HG03039 (cell line): Measurements from ENCODE around the gene EMC8.

Experiments used
- ATAC-seq: cut with Tn5 transposase; IDR thresholded peaks from one replicate; pipeline ENCODE4 v1.9.1; 2021; ENCODE audit warnings: mild to moderate bottlenecking, moderate library complexity; ENCODE audit not compliant: unreplicated experiment

EMC8 gene

DNA sequence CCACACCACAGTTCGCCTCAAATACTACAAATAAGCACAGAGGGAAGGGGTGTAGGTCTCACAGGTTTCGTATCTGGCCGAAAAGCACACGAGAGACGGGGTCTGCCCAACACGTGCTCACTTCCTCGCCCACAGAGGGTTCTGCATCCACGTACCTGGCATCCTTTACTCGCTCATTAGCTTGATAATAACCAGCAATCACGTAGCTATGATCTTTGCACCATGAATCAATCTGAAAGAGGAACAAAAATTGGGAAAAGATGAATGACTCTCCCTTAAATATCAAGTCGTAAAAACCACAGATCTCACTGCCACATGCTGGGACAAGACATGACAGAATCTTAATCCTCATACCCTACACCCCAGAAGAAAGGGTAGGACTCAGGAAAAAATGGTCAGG lies 10.5 kb downstream of the EMC8 start:
- no peak for ATAC-seq

DNA sequence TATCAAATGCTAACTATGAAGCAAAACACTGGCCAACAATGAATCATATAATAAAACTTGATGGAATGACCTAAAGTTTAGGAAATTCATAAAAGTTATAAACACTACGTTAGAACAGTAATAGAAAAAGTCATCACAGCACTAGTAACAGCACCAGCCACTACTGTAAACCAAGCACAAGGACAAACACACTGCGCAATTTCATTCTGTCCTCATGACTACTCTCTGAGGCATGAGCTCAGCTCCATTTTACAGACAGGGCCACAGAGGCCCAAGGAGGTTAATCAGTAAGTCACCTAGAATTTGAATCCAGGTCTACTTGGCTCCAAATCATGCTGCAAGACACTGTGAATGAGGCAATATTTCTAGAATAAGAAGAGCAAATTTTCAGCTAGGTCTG lies 13.4 kb downstream of the EMC8 start:
- no peak for ATAC-seq

DNA sequence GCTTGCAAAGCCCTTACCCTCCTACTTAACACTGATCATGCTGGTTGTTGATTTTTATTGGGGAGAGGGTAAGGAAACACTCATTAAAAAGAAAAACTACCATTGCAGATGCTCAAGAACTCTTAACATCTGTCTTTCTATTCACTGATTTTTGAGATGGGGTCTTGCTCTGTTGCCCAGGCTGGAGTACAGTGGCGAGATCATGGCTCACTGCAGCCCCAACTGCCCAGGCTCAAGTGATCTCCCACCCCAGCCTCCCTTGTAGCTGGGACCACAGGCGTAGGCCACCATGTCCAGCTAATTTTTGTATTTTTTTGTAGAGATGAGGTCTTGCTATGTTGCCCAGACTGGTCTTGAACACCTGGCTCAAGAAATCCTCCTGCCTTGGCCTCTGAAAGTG lies 14.5 kb downstream of the EMC8 start:
- ATAC-seq = no peak

DNA sequence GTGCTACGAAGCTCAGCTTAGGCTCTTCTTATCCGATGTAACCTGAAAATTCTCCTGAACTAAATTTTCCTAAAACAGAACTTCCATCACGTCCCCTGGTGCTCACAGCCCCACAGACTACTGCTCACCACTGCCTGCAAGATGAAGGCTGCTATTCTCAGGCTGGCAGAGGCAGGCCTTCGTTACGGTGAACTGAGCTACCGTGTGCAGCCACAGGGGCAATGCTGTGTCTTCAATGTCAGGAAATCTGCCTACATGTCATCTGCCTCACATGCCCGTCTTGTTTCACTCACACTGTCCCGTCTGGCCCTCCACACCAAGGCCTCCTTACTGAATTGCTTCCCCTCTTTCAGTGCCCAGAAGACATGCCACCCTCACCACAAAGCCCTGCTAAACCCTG lies 15.9 kb downstream of the EMC8 start:
- no peak for ATAC-seq

DNA sequence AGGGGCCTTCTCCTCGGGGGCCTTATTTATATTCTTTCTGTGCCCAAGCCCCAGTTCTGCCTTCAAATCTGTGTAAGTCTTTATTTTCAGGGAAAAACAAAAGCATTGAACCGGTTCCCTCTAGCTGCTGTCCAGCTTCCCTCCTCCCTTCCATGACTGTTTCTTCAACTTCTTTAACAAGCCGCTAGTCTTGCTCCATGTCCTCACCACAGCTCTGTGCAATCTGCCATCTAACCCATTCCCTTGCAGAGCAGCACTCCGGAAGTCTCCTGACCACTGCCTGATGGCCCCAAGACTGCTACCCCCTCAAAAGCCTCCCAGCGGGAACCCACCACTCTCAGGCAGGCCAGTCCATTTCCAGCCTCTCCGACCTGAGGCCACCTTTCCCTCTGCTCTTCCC lies 16.9 kb downstream of the EMC8 start:
- no peak for ATAC-seq

DNA sequence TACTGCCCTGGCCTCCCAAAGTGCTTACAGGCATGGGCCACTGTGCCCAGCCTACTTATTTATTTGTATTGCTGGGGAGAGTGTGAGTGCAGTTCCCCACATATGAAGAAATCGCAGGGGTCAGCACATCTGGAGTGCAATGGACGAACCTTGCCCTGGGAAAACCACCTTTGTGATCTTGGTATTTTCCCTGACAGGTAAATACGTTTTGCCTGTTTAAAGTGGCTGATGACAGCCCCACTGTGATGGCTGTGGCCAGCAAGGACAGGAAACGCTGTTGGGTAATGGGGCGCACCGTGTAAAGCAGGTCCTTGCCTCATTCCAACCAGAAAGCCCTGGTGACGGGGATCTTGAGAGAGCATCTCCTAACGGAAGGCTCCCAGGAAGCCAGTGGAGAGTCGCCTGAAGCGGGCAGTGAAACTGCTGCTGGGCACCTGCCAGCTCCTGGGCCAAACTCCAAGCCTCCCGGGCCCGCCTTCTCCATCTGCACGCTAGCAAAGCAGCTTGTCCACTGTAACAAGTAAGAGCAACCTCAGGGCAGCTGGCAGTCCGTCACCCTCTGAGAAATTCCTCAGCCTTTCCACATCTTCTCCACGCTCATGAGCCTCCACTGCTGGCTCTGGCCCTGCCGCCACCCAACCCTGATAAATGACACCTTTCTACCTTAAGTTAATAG lies 17.5 kb downstream of the EMC8 start:
- ATAC-seq = no peak

DNA sequence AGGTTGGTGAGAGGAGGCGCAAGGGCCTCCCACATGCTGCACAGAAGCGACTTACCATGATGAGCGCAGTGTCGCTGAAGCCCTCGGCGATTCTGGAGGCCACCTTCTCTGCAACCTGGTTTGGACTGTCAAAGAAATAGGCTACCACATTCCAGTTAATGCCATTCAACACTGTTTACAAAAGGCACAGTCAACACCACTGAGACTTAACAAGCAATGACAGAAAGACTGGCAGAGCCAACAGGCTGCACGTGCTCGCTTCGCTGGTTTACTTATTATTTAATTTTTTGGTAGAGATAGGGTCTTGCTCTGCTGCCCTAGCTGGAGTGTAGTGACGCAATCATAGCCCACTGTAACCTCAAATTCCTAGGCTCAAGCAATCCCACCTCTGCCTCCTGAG lies 18.2 kb downstream of the EMC8 start:
- no peak for ATAC-seq

DNA sequence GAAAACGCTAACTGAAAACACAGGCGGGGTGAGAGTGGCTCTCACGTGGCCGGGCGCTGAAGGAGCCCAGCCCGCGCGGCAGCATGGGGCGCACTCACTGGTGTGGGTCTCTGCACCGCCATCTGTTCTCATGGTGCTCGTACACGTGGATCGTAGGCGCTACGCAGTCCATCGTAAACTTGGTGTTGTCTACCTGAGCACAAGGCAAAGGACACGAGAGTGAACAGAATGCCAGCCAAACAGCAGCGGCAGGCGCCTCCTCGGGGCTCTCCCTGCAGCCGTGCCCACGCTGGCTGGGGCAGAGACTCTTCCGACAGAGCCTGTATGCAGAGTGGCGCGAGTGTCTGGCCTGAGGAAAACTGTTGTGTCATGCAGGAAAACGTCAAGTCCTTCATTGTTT lies 19.1 kb downstream of the EMC8 start:
- ATAC-seq = no peak

DNA sequence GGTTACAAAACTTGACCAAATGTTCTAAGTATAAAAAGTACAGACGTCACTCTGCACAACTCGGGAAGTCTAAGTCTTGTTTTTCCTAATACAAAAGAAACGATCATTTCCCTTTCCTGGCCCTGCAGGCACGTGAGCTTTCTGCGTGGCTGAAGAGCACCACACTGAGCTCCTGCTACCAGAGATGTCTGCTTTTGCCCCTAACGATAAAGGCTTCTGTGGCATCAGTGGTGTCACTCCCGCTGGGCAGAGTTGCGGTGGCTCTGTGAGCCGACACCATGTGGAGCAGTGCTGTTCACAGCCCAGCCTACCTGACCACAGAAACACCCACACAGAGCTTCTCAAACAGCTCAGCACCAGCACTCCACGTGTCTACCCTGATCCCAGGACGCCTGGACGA lies 20.5 kb downstream of the EMC8 start:
- ATAC-seq = no peak

DNA sequence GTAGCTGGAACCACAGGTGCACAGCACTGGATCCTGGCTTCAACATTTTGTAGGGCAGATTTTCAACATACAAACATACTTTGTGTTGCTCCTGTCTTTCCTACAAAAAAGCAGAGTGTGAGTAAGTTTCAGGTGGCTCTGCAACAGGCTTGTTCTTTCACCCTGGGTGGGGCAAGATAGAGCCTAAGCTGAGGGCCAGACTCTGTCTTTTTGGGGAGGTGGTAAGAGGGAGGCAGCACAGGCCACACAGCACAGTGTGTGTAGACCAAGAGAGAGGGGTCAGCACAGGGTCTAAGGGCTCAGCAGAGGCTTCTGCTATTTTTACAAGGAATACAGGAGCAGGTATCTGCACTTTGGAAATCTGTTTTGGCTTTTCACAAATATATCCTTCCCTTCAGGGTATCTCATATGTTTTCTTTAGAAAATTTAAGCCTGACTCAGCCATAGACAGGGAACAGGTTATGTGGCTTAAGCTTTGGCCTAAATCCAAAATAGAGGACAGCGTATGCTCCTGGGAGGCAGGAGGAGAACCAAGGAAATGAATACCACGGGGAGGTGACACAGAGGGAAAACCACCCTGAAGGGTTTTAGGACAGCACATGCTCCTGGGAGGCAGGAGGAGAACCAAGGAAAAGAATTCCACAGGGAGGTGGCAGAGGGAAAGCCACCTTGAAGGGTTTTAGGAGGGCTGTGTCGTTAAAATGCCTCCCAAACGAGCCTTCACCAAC lies 21.6 kb downstream of the EMC8 start:
- no peak for ATAC-seq

DNA sequence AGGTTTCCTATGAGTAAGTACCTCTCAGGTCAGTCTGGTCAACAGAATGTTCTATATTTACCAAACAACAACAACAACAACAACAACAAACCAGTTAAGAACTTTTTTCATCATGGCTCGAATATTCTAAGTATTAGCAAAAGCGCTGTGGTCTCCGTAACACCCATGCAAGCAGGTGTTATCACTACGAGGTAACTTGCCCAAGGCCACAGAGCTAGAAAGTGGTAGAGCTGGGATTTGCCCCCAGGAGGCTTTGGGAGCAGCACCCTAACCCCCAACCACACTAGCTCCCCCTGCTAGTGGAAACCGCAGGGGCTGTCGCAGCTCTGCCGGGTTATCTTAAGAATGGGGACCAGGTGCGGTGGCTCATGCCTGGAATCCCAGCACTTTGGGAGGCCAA lies 24.5 kb downstream of the EMC8 start:
- no peak for ATAC-seq

DNA sequence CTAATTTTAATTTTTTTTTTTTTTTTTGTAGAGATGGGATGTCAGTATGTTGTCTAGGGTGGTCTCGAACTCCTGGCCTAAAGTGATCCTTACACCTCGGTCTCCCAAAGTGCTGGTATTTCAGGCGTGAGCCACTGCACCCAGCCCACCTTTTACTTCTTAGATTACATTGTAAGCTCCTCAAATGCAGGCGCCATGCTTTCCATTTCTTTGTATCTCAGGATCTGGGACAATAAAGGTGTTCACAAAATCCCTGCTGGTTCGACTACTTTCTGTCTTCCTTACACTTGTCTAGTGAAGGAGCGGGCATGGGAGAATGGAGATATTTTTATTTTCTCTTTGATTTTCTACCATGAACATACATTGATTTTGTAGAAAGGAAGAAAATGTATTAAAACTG lies 25.2 kb downstream of the EMC8 start:
- ATAC-seq = no peak

DNA sequence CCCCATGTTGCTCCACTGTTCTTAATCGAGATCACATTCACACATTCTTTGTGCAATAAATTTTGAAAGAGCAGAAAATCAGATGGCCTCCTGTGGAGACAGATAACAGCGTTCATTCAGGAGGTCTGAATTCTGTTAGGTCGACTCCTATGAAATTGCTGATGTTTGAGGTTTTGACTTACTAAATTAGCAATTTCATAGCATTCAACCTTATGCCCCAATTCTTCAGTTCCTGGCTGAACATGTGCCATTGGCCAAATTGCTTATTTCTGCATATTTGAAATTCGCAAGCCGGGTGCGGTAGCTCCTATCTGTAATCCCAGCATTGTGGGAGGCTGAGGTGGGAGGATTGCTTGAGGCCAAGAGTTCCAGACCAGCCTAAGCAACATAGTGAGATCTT lies 26.3 kb downstream of the EMC8 start:
- no peak for ATAC-seq

DNA sequence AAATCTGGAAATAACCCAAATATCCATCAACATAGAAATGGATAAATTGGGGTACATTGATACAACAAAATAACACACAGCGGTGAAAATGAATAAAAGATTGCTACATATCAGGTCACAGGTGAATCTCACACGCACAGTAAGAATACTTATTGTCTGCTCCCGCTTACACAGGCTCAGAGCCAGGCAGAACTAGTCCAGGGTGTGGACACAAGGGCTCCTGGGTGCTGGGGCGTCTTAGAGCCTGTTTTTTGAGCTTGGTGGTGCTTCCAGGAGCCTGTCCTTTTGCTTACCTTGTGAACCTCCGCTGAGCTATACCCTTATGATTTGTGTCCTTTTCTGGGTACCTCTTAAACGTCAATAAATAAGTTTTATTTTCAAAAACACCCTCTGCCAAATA lies 28.6 kb downstream of the EMC8 start:
- ATAC-seq = no peak

DNA sequence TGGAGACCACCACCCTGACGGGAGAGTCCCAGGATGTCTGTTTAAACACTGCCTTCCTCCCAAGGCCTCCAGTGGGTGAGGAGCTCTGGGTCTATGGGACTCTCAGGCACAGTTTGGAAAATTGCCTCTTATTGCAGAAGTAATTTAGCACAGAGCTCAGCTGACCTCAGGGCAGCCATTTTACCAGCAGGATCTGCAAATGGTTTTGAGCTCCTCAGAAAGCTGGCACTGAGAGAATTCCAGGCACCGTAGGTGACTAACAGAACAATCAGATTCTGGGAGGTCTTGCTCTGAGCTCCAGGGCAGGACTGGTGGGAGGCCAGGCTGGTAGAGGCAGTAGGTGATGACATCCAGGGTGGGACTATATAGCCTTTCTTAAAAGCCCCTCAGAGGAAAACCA lies 31.1 kb downstream of the EMC8 start:
- no peak for ATAC-seq

DNA sequence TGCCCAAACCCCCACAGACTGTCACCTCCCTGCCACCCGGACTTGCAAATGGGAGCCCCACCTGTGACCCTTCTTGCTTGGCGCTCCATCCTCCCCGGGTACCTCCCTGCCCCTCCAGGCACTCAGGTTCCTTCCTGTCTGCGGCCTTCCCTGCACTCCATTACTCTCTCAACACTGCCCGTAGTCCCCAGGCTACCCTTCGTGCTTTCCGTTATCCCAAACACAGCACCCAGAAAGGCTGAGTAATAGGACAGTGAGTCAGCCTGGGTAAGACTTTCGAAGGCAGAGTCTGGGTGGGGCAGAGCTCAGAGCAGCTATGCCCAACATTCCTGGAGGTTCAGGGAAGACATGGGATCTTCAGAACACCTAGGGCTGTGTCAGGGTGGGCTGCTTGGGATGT lies 31.8 kb downstream of the EMC8 start:
- ATAC-seq = no peak

DNA sequence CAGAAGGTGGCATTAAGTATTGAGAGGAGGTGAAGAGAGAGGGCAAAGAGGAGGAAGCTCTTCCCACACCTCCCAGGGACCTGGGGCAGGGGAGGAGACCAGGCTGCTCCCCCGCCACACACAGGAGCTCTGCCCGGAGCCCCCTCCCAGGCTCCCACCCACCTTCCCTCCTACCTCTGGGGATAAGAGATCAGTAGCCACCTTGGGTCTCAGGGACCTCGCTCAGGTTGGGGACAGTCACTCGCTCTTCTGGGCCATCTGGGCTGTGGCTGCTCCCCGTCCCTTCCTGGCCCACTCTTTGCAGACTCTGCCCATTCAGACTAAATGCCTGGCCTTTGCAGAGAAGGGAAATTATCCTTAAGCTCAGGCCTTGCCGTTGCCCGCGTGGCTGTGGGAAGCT lies 33.6 kb downstream of the EMC8 start:
- ATAC-seq = no peak

DNA sequence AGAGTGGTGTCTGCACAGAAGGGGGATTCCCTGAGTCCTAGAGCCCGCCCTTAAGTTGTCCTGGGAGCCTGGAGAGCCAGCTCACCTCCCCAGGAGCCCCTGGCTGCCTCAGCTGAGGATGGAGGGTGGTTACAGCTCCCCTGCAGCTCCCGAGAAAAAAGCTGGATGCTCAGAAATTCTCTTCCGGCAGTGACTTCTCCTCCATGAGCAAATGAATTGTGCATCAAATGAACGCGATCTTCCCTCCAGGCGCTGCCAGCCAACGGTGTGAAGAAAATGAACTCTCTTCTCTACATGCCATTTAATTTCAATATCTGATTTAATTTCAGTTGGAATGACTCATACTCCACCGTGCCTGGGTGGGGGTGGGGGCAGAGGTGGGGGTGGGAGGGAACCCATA lies 34.1 kb downstream of the EMC8 start:
- no peak for ATAC-seq

DNA sequence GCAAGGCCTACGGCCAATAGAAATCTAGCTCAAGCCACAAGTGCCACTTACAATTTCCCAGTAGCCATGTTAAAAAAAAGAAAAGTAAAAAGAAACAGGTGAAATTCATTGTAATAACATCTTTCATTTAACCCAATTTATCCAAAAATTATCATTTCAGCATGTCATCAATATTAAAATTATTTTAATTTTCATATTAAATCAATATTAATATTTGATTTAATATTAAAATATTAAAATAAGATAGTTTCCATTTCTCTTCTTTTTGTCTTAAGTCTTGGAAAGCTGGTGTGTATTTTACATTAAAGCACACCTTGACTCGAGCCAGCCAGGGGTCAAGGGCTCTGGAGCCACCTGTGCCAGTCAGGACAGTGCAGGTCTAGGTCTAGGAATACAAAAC lies 35.7 kb downstream of the EMC8 start:
- no peak for ATAC-seq

DNA sequence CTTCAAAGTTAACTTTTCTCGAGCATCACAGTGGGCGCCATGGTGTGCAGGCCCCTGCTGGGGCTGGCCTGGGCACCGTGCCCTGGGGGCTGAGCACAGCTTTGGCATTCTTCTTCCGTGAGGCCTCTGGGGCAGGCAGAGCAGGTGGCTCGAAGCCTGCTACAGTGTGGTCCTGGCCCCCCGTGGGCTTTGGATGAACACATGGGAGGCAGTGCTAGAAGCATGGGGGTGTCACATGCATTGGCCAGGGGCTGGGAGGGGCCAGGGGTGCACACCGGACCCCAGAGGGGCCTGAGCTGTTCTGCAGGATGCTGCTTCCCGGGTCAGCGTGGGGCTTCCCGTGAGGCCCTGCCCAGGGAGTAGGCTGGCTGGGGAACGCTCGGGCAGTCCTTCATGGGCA lies 36.4 kb downstream of the EMC8 start:
- ATAC-seq = no peak

DNA sequence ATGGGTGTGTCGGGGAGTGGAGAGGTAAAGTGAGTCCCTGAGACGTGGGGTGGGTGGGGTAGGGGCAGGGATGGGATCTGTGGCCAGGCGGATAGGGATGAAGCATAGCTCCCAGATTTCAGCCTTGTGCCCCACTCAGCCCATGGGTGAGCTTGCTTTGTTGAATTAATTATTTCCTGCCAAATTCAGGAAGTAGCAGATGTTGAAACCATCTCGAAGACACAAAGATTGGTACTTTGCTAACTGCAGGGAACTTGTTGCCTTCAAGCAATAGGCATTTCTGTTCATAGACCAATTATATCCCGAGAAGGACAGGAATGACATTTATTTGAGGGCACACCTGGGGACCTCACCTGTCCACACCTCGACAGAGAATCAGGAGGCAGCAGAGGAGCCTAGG lies 37.5 kb downstream of the EMC8 start:
- no peak for ATAC-seq

DNA sequence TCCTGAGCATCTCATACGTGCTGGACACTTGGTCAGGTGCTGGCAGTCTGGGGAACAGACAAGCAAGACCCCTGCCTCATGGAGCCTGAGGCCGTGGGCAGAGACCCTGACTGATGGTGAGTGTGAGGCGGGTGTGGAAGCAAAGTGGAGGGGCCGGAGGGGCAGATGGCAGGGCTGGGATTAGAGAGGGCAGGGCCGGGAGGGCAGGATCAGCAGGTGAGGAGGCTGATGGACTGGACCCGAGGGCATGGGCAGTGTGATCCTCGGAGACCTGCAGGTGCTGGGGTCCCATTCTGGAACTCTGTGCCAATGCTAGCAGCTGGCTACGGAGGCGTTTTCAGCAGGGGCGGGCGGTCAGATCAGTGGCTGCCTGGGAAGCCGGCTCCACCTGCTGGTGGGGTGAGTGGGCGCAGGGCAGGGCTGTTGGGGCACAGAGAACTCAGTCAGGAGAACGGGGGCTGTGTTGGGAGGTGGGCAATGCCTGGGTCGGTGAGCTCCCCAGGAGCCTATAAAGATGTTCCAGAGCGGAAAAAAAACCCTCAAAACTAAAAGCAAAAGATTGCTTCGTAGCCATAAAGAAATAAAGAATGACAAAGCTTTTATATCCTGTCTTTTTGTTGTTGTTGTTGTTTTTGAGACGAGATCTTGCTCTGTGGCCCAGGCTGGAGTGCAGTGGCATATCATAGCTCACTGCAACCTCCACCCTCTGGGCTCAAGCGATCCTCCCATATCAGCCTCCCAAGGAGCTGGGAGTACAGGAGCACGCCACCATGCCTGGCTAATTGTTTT lies 39.5 kb downstream of the EMC8 start:
- ATAC-seq = no peak
